Peyer's patch (tissue), 4 donors: ENCODE data around the gene SIRPB2.

Experiments used
- CTCF ChIP-seq, 6 experiments: fragments of 450-650 bp in 4 of 6; fragments of 200-600 bp in 2 of 6; sonication (generic) in 1 of 6; IDR thresholded peaks; one replicate each; pipeline ENCODE4 v1.5.1; 2017 to 2019; ENCODE audit warnings: antibody characterized with exemption in 6 of 6, mild to moderate bottlenecking in 3 of 6, moderate library complexity in 1 of 6
- POLR2A ChIP-seq, 2 donors: fragments of 450-650 bp; IDR thresholded peaks; one replicate each; pipeline ENCODE4 v1.5.1; 2017; ENCODE audit warnings: antibody characterized with exemption in 2 of 2, mild to moderate bottlenecking in 2 of 2, moderate library complexity in 2 of 2

GRCh38 chr20:1499528-1500420 is 8.6 kb upstream of the SIRPB2 start:
- no peak for TF ChIP-seq CTCF (IDR thresholded peaks at IDR 0.05)
- TF ChIP-seq POLR2A (IDR thresholded peaks at IDR 0.05) = no peak
